ENCODE measurements around the gene HSFX3. TPM values are rescaled to one million over a fixed set of nuclear protein-coding genes. Genes with fewer than 3 reads are reported as not detected.

HSFX3 gene
- total and polyA plus RNA-seq, 2 experiments from 2014 or later: not detected

Other genes with a start within 250 kb of the HSFX3 start
- gene IDS, start 44.6 kb downstream of the HSFX3 start, total RNA-seq (2014; rRNA removed; shearing (Covaris generic)): 12.3 and 12.4 TPM in 2 replicates
- gene IDS, start 44.6 kb downstream of the HSFX3 start, polyA plus RNA-seq (2016; fragmentation: Nextera tagmentation; extraction: Ambion mirVana): 8.2 and 8.6 TPM in 2 replicates
- 2.5 and 4.0 TPM in 2 replicates for gene EOLA1, start 8.9 kb downstream of the HSFX3 start, total RNA-seq (2014; rRNA removed; shearing (Covaris generic))
- gene EOLA1, start 8.9 kb downstream of the HSFX3 start, polyA plus RNA-seq (2016; fragmentation: Nextera tagmentation; extraction: Ambion mirVana): 2.6 and 3.3 TPM in 2 replicates
- gene MAGEA9B, start 37.5 kb upstream of the HSFX3 start, total RNA-seq (2014; rRNA removed; shearing (Covaris generic)): 0.52 TPM in 1 of 2 replicates, not detected in the other
- gene MAGEA9B, start 37.5 kb upstream of the HSFX3 start, polyA plus RNA-seq (2016; fragmentation: Nextera tagmentation; extraction: Ambion mirVana): not detected in 2 replicates
- gene HSFX2, start 45.4 kb upstream of the HSFX3 start, total RNA-seq (2014; rRNA removed; shearing (Covaris generic)): not detected in 2 replicates
- 0.26 and 0.29 TPM in 2 replicates for gene HSFX2, start 45.4 kb upstream of the HSFX3 start, polyA plus RNA-seq (2016; fragmentation: Nextera tagmentation; extraction: Ambion mirVana)
- 16.7 and 18.1 TPM in 2 replicates for gene TMEM185A, start 81.9 kb upstream of the HSFX3 start, total RNA-seq (2014; rRNA removed; shearing (Covaris generic))
- 9.3 and 14.1 TPM in 2 replicates for gene TMEM185A, start 81.9 kb upstream of the HSFX3 start, polyA plus RNA-seq (2016; fragmentation: Nextera tagmentation; extraction: Ambion mirVana)
- not detected in 2 replicates for gene MAGEA11, start 162.1 kb upstream of the HSFX3 start, total RNA-seq (2014; rRNA removed; shearing (Covaris generic))
- gene MAGEA11, start 162.1 kb upstream of the HSFX3 start, polyA plus RNA-seq (2016; fragmentation: Nextera tagmentation; extraction: Ambion mirVana): 0.12 TPM in 1 of 2 replicates, not detected in the other
- 0.56 TPM in 1 of 2 replicates, not detected in the other for gene HSFX1, start 224.1 kb upstream of the HSFX3 start, total RNA-seq (2014; rRNA removed; shearing (Covaris generic))
- gene HSFX1, start 224.1 kb upstream of the HSFX3 start, polyA plus RNA-seq (2016; fragmentation: Nextera tagmentation; extraction: Ambion mirVana): not detected in 2 replicates
- gene MAGEA9, start 232.0 kb upstream of the HSFX3 start, total RNA-seq (2014; rRNA removed; shearing (Covaris generic)): not detected in 2 replicates
- gene MAGEA9, start 232.0 kb upstream of the HSFX3 start, polyA plus RNA-seq (2016; fragmentation: Nextera tagmentation; extraction: Ambion mirVana): not detected in 2 replicates